WTC11 (cell line): ENCODE measurements around the gene TRAF2. TPM values are rescaled to one million over a fixed set of nuclear protein-coding genes. Genes with fewer than 3 reads are reported as not detected.

Experiments
- ATAC-seq: fragments of 200-7000 bp; cut with Tn5 transposase; 2 replicates; pipeline ENCODE4 v1.10.0; 2021; ENCODE audit warnings: mild to moderate bottlenecking, moderate library complexity
- CTCF ChIA-PET: fragments of 300-600 bp; sonication (Branson Sonifier 250); formaldehyde crosslinking; loops from one replicate; lab custom pipeline; 2021; ENCODE audit warnings: antibody characterized with exemption; lab: Charles Lee
- POLR2A ChIA-PET: fragments of 350-600 bp; sonication (Branson Sonifier 250); formaldehyde crosslinking; loops from one replicate; lab custom pipeline; 2021; ENCODE audit warnings: antibody characterized with exemption; lab: Charles Lee
- DNase-seq: peaks from one replicate; pipeline ENCODE4 v3.0.0; 2021; ENCODE audit warnings: low spot score
- H3K27ac Mint-ChIP-seq: 2 replicates; pipeline ENCODE4 v1.8.0; 2021; ENCODE audit warnings: mixed read lengths
- H3K27me3 Mint-ChIP-seq: 2 replicates; pipeline ENCODE4 v1.8.0; 2021; ENCODE audit warnings: low read depth, mild to moderate bottlenecking, moderate library complexity, mixed read lengths
- H3K36me3 Mint-ChIP-seq: 2 replicates; pipeline ENCODE4 v1.8.0; 2021; ENCODE audit warnings: mixed read lengths
- H3K4me1 Mint-ChIP-seq: 2 replicates; pipeline ENCODE4 v1.8.0; 2022; ENCODE audit warnings: mixed read lengths
- H3K4me3 Mint-ChIP-seq: 2 replicates; pipeline ENCODE4 v1.8.0; 2021; ENCODE audit warnings: mild to moderate bottlenecking, moderate library complexity, mixed read lengths
- H3K9me3 Mint-ChIP-seq: 2 replicates; pipeline ENCODE4 v1.8.0; 2021; ENCODE audit warnings: mixed read lengths
- ARID4B ChIP-seq: sonication (generic); formaldehyde crosslinking; IDR thresholded peaks from 2 replicates; pipeline ENCODE4 v1.8.0; 2023; ENCODE audit warnings: missing genetic modification reagents, mild to moderate bottlenecking, borderline replicate concordance
- ATF1 ChIP-seq: sonication (generic); formaldehyde crosslinking; IDR thresholded peaks from 2 replicates; pipeline ENCODE4 v1.8.1; 2023; ENCODE audit warnings: mild to moderate bottlenecking, moderate library complexity, missing genetic modification reagents
- ATF2 ChIP-seq: sonication (generic); formaldehyde crosslinking; IDR thresholded peaks from 2 replicates; pipeline ENCODE4 v1.8.1; 2022; ENCODE audit warnings: low read depth, missing genetic modification reagents, borderline replicate concordance
- CDX4 ChIP-seq: fragments of 250-450 bp; sonication (Bioruptor Pico); IDR thresholded peaks from 2 replicates; pipeline ENCODE4 v1.9.0; 2021; ENCODE audit warnings: moderate library complexity, mild to moderate bottlenecking, inconsistent platforms, borderline replicate concordance
- GTF2I ChIP-seq: fragments of 250-450 bp; sonication (Bioruptor Pico); conservative IDR thresholded peaks from 2 replicates; pipeline ENCODE4 v1.4.0; 2021; ENCODE audit warnings: mild to moderate bottlenecking
- IRF1 ChIP-seq: sonication (generic); formaldehyde crosslinking; IDR thresholded peaks from 2 replicates; pipeline ENCODE4 v1.8.0; 2023; ENCODE audit warnings: missing genetic modification reagents
- KAT7 ChIP-seq: sonication (generic); formaldehyde crosslinking; IDR thresholded peaks from 2 replicates; pipeline ENCODE4 v1.8.1; 2023; ENCODE audit warnings: missing genetic modification reagents, mild to moderate bottlenecking, borderline replicate concordance
- MXD4 ChIP-seq: fragments of 250-450 bp; sonication (Bioruptor Pico); IDR thresholded peaks from 2 replicates; pipeline ENCODE4 v1.8.0; 2021; ENCODE audit warnings: mild to moderate bottlenecking, moderate library complexity, borderline replicate concordance
- NR2C2 ChIP-seq: sonication (generic); formaldehyde crosslinking; IDR thresholded peaks from 2 replicates; pipeline ENCODE4 v1.8.0; 2022; ENCODE audit warnings: mild to moderate bottlenecking, missing genetic modification reagents
- RORB ChIP-seq: fragments of 250-450 bp; sonication (Bioruptor Pico); IDR thresholded peaks from 2 replicates; pipeline ENCODE4 v1.9.0; 2021; ENCODE audit warnings: mild to moderate bottlenecking
- ZBTB21 ChIP-seq: sonication (generic); formaldehyde crosslinking; IDR thresholded peaks from 2 replicates; pipeline ENCODE4 v1.8.1; 2023; ENCODE audit warnings: mild to moderate bottlenecking, missing genetic modification reagents, borderline replicate concordance
- ZNF138 ChIP-seq: sonication (generic); formaldehyde crosslinking; conservative IDR thresholded peaks from 2 replicates; pipeline ENCODE4 v1.8.1; 2022; ENCODE audit warnings: mild to moderate bottlenecking, moderate library complexity, missing genetic modification reagents
- total RNA-seq: library from RNA; stranded (reverse); gene quantifications from 3 replicates; pipeline ENCODE4 v1.2.3, GENCODE V29; 2021
- TF ChIP-seq, protein P1 (sequence below): fragments of 250-450 bp; sonication (Bioruptor Pico); IDR thresholded peaks from 2 replicates; pipeline ENCODE4 v1.9.0; 2021; ENCODE audit warnings: mild to moderate bottlenecking
- TF ChIP-seq, protein P2 (sequence below): sonication (generic); formaldehyde crosslinking; IDR thresholded peaks from 2 replicates; pipeline ENCODE4 v1.8.1; 2022; ENCODE audit warnings: missing genetic modification reagents, borderline replicate concordance
- TF ChIP-seq, protein P3 (sequence below): sonication (generic); formaldehyde crosslinking; IDR thresholded peaks from 2 replicates; pipeline ENCODE4 v1.8.1; 2022; ENCODE audit warnings: mild to moderate bottlenecking, missing genetic modification reagents, moderate library complexity, borderline replicate concordance
- TF ChIP-seq, protein P4 (sequence below): sonication (generic); formaldehyde crosslinking; IDR thresholded peaks from 2 replicates; pipeline ENCODE4 v1.8.1; 2023; ENCODE audit warnings: mild to moderate bottlenecking, missing genetic modification reagents, moderate library complexity

Gene TRAF2
- total RNA-seq, 1 experiment from 2014 or later = 55.0 TPM

- H3K4me1 Mint-ChIP-seq = no peaks in the 10 kb centered on the region
- ChIA-PET CTCF (interaction anchor here (0.8 to 2.9 kb wide), 4 partner anchors 10 to 75 kb away, joined by 3 to 17 read pairs (median 4); no protein-coding TSS in a partner anchor), POLR2A (no interaction called here)
- no peaks in the 10 kb centered on the region for H3K27me3 Mint-ChIP-seq
- H3K4me3 Mint-ChIP-seq = no peak overlapping the region
- ATAC-seq (no peak), DNase-seq (no peak)
- no peaks in the 10 kb centered on the region for H3K36me3 Mint-ChIP-seq
- TF ChIP-seq NR2C2 (CRISPR knock-in tag) (no peak), ATF1 (CRISPR knock-in tag) (no peak), ATF2 (no peak), RORB (CRISPR knock-in tag) (no peak), ZNF138 (no peak), ARID4B (CRISPR knock-in tag) (no peak)
- TF ChIP-seq, protein P1, sequence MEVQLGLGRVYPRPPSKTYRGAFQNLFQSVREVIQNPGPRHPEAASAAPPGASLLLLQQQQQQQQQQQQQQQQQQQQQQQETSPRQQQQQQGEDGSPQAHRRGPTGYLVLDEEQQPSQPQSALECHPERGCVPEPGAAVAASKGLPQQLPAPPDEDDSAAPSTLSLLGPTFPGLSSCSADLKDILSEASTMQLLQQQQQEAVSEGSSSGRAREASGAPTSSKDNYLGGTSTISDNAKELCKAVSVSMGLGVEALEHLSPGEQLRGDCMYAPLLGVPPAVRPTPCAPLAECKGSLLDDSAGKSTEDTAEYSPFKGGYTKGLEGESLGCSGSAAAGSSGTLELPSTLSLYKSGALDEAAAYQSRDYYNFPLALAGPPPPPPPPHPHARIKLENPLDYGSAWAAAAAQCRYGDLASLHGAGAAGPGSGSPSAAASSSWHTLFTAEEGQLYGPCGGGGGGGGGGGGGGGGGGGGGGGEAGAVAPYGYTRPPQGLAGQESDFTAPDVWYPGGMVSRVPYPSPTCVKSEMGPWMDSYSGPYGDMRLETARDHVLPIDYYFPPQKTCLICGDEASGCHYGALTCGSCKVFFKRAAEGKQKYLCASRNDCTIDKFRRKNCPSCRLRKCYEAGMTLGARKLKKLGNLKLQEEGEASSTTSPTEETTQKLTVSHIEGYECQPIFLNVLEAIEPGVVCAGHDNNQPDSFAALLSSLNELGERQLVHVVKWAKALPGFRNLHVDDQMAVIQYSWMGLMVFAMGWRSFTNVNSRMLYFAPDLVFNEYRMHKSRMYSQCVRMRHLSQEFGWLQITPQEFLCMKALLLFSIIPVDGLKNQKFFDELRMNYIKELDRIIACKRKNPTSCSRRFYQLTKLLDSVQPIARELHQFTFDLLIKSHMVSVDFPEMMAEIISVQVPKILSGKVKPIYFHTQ = no peak
- H3K27ac Mint-ChIP-seq = no peak overlapping the region
- H3K9me3 Mint-ChIP-seq = peaks cover 9% of the 10 kb centered on the region
Measured at GRCh38 chr9:136953771-136954269, 67.5 kb downstream of the TRAF2 start.

GRCh38 chr9:136954270-136955083 lies 68.2 kb downstream of the TRAF2 start:
- peaks cover 9% of the 10 kb centered on the region for H3K9me3 Mint-ChIP-seq
- H3K27me3 Mint-ChIP-seq = no peaks in the 10 kb centered on the region
- ATAC-seq (no peak), DNase-seq (no peak)
- ChIA-PET POLR2A (no interaction called here), CTCF (interaction anchor here (0.8 to 2.9 kb wide), 4 partner anchors 21 to 81 kb away, joined by 4 to 17 read pairs (median 4); no protein-coding TSS in a partner anchor)
- H3K27ac Mint-ChIP-seq = no peak overlapping the region; the same call in 1 of the 2 replicates
- no peaks in the 10 kb centered on the region for H3K4me1 Mint-ChIP-seq
- no peaks in the 10 kb centered on the region for H3K36me3 Mint-ChIP-seq
- no peak overlapping the region for H3K4me3 Mint-ChIP-seq
- TF ChIP-seq GTF2I (CRISPR knock-in tag) (no peak), ZBTB21 (CRISPR knock-in tag) (no peak), KAT7 (CRISPR knock-in tag) (no peak), MXD4 (CRISPR knock-in tag) (no peak), CDX4 (no peak), IRF1 (no peak)
- TF ChIP-seq, protein P2, sequence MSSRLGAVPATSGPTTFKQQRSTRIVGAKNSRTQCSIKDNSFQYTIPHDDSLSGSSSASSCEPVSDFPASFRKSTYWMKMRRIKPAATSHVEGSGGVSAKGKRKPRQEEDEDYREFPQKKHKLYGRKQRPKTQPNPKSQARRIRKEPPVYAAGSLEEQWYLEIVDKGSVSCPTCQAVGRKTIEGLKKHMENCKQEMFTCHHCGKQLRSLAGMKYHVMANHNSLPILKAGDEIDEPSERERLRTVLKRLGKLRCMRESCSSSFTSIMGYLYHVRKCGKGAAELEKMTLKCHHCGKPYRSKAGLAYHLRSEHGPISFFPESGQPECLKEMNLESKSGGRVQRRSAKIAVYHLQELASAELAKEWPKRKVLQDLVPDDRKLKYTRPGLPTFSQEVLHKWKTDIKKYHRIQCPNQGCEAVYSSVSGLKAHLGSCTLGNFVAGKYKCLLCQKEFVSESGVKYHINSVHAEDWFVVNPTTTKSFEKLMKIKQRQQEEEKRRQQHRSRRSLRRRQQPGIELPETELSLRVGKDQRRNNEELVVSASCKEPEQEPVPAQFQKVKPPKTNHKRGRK = no peak
- TF ChIP-seq, protein P3, sequence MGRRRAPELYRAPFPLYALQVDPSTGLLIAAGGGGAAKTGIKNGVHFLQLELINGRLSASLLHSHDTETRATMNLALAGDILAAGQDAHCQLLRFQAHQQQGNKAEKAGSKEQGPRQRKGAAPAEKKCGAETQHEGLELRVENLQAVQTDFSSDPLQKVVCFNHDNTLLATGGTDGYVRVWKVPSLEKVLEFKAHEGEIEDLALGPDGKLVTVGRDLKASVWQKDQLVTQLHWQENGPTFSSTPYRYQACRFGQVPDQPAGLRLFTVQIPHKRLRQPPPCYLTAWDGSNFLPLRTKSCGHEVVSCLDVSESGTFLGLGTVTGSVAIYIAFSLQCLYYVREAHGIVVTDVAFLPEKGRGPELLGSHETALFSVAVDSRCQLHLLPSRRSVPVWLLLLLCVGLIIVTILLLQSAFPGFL (CRISPR knock-in tag) = no peak
- TF ChIP-seq, protein P4, sequence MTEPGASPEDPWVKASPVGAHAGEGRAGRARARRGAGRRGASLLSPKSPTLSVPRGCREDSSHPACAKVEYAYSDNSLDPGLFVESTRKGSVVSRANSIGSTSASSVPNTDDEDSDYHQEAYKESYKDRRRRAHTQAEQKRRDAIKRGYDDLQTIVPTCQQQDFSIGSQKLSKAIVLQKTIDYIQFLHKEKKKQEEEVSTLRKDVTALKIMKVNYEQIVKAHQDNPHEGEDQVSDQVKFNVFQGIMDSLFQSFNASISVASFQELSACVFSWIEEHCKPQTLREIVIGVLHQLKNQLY (CRISPR knock-in tag) = no peak
